ENCODE measurements around the gene NLGN1.

GRCh38 chr3:174192471-174192870 lies 794.9 kb downstream of the NLGN1 start:
- TF ChIP-seq CTCF (IDR thresholded peaks at IDR 0.05) (no peak), EZH2 (IDR thresholded peaks at IDR 0.05) (no peak)
